K562 (cell line): ENCODE measurements around the gene PPP6C. TPM values are rescaled to one million over a fixed set of nuclear protein-coding genes. Genes with fewer than 3 reads are reported as not detected.

Experiments used
- ARID1B ChIP-seq: fragments of 450-650 bp; IDR thresholded peaks from 2 replicates; pipeline ENCODE4 v1.6.1; 2016; ENCODE audit warnings: antibody characterized with exemption, mild to moderate bottlenecking, inconsistent platforms
- CTBP1 ChIP-seq: fragments of 450-650 bp; IDR thresholded peaks from 2 replicates; pipeline ENCODE4 v1.6.1; 2016; ENCODE audit warnings: borderline replicate concordance
- DEAF1 ChIP-seq: fragments of 450-650 bp; formaldehyde crosslinking; IDR thresholded peaks from 2 replicates; pipeline ENCODE4 v1.4.0; 2020; ENCODE audit warnings: mild to moderate bottlenecking, moderate library complexity
- E2F6 ChIP-seq, 2 experiments: IDR thresholded peaks; 2 replicates each; pipeline ENCODE4 v1.6.1; 2011; ENCODE audit warnings: borderline replicate concordance in 1 of 2, control low read depth in 1 of 2, low read depth in 1 of 2, low read length in 1 of 2, mild to moderate bottlenecking in 1 of 2, mixed read lengths in 1 of 2, moderate library complexity in 1 of 2; ENCODE audit not compliant: insufficient read depth in 1 of 2, insufficient read length in 1 of 2, poor library complexity in 1 of 2, severe bottlenecking in 1 of 2; ENCODE audit errors: extremely low read depth in 1 of 2
- EHMT2 ChIP-seq: fragments of 450-650 bp; IDR thresholded peaks from 2 replicates; pipeline ENCODE4 v1.6.1; 2018; ENCODE audit warnings: antibody characterized with exemption
- ETV5 ChIP-seq: sonication (generic); formaldehyde crosslinking; IDR thresholded peaks from 2 replicates; pipeline ENCODE4 v1.4.0; 2020; ENCODE audit warnings: low read depth, mild to moderate bottlenecking, missing genetic modification reagents
- HDAC8 ChIP-seq: fragments of 450-650 bp; IDR thresholded peaks from 2 replicates; pipeline ENCODE4 v1.6.1; 2016; ENCODE audit warnings: mild to moderate bottlenecking, missing genetic modification characterization, moderate library complexity, missing compliant biosample characterization
- HNRNPUL1 ChIP-seq: fragments of 200-400 bp; formaldehyde crosslinking; IDR thresholded peaks from 2 replicates; pipeline ENCODE4 v1.6.1; 2017; ENCODE audit warnings: low read length
- JUNB ChIP-seq: fragments of 450-650 bp; formaldehyde crosslinking; conservative IDR thresholded peaks from 2 replicates; pipeline ENCODE4 v1.4.0; 2020; ENCODE audit warnings: mild to moderate bottlenecking
- MAFG ChIP-seq: fragments of 450-650 bp; conservative IDR thresholded peaks from 2 replicates; pipeline ENCODE4 v1.6.1; 2016; ENCODE audit warnings: missing genetic modification characterization, missing compliant biosample characterization
- NCOR1 ChIP-seq: fragments of 450-650 bp; IDR thresholded peaks from 2 replicates; pipeline ENCODE4 v1.6.1; 2016; ENCODE audit warnings: mild to moderate bottlenecking, moderate library complexity
- ZBED1 ChIP-seq: IDR thresholded peaks from 2 replicates; pipeline ENCODE4 v1.6.1; 2014
- ZBTB11 ChIP-seq, 3 experiments: fragments of 200-800 bp in 1 of 3; fragments of 250-450 bp in 1 of 3; fragments of 450-650 bp in 1 of 3; sonication (Bioruptor Pico) in 1 of 3; sonication (Bioruptor generic) in 1 of 3; formaldehyde crosslinking in 1 of 3; IDR thresholded peaks; 2 replicates each; pipeline versions ENCODE4 v1.6.1 to v1.8.0; 2016 to 2022; ENCODE audit warnings: mild to moderate bottlenecking in 2 of 3, missing genetic modification characterization in 2 of 3, missing compliant biosample characterization in 1 of 3, moderate library complexity in 1 of 3
- ZFP30 ChIP-seq: fragments of 250-450 bp; sonication (Bioruptor Pico); IDR thresholded peaks from 2 replicates; pipeline ENCODE4 v1.8.0; 2022; ENCODE audit warnings: moderate library complexity, mild to moderate bottlenecking, inconsistent platforms, borderline replicate concordance
- polyA plus RNA-seq, 8 experiments: library from polyadenylated mRNA; depleted of rRNA in 4 of 8; stranded (reverse) in 5 of 8; unstranded in 3 of 8; fragments of >200 nt; fragmentation: Nextera tagmentation in 2 of 8; fragmentation: Illumina TruSeq in 1 of 8; extraction: Ambion mirVana in 2 of 8; extraction: Trizol in 1 of 8; gene quantifications; 2 replicates each; pipeline versions ENCODE4 v1.2.1 to v1.2.3, GENCODE V29; 2011 to 2014; ENCODE audit warnings: inconsistent platforms in 1 of 8, missing spikeins in 1 of 8
- total RNA-seq, 7 experiments: library from RNA; depleted of rRNA in 6 of 7; stranded (reverse); fragments of >200 nt in 6 of 7; fragmentation: Illumina TruSeq in 2 of 7; extraction: Trizol in 2 of 7; gene quantifications; 2 replicates each; pipeline versions ENCODE4 v1.2.1 to v1.2.3, GENCODE V29; 2011 to 2021; ENCODE audit warnings: low replicate concordance in 1 of 7

The PPP6C gene
- total and polyA plus RNA-seq, 9 of the 15 experiments (the other 6 are each of a cell fraction or from before 2014, with no cell fraction given): 18.8 to 44.8 (median 38.3) TPM

GRCh38 chr9:125131778-125132177 is 57.8 kb downstream of the PPP6C start (continued):
- TF ChIP-seq JUNB: no peak
- no peak for TF ChIP-seq DEAF1
- no peak for TF ChIP-seq E2F6 (IDR thresholded peaks at IDR 0.05; ENCODE audit: borderline replicate concordance in 1 of 2, extremely low read depth in 1 of 2, insufficient read depth in 1 of 2, insufficient read length in 1 of 2, low read depth in 1 of 2, low read length in 1 of 2, poor library complexity in 1 of 2, severe bottlenecking in 1 of 2)
- no peak for TF ChIP-seq ZBTB11 (CRISPR knock-in tag; IDR thresholded peaks at IDR 0.05)
- TF ChIP-seq ZBED1: no peak
- no peak for TF ChIP-seq HNRNPUL1
- peak; percentile 35; the same call in 1 of the 2 replicates for TF ChIP-seq EHMT2
- TF ChIP-seq ETV5 (CRISPR knock-in tag): no peak
- no peak for TF ChIP-seq MAFG
- peak; percentile 91 for TF ChIP-seq CTBP1
- peak; percentile 88 for TF ChIP-seq NCOR1
- no peak for TF ChIP-seq HDAC8
- no peak for TF ChIP-seq ZFP30 (CRISPR knock-in tag)
- peak; percentile 95 for TF ChIP-seq ARID1B
